GM18858 (cell line): ENCODE data around the gene RERE.
"Not testable (repeated sequence)": the region's sequence is repeated elsewhere in the genome, so short reads cannot be mapped to it uniquely, and the experiment has no call there.

Experiments
- ATAC-seq: cut with Tn5 transposase; IDR thresholded peaks from one replicate; pipeline ENCODE4 v1.9.1; 2021; ENCODE audit not compliant: unreplicated experiment

RERE gene

DNA sequence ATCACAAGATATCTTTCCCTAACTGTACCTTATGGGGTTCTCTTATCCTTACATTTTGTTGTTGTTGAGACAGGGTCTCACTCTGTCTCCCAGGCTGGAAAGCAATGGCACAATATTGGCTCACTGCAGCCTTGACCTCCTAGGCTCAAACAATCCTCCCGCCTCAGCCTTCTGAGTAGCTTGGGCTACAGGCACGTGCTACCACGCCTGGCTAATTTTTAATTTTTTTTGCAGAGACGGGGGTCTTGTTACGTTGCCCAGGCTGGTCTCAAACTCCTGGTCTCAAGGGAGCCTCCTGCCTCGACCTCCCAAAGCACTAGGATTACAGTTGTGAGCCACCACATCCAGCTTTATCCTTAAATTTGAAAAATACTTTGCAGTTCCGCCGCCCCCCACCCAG is 10.4 kb downstream of the RERE start:
- no peak for ATAC-seq

DNA sequence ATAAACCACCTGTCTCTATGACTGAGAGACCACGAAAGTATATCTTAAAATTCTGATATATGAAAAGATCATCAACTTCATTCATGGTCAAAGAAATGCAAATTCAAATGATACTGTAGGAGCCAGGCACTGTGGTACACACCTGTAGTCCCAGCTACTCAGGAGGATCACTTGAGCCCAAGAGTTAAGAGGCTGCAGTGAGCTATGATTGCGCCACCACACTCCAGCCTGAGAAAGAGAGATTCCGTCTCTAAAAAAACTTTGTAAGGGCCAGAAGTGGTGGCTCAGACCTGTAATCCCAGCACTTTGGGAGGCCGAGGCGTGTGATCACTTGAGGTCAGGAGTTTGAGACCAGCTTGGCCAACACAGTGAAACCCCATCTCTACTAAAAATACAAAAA is 17.0 kb downstream of the RERE start:
- no peak for ATAC-seq

DNA sequence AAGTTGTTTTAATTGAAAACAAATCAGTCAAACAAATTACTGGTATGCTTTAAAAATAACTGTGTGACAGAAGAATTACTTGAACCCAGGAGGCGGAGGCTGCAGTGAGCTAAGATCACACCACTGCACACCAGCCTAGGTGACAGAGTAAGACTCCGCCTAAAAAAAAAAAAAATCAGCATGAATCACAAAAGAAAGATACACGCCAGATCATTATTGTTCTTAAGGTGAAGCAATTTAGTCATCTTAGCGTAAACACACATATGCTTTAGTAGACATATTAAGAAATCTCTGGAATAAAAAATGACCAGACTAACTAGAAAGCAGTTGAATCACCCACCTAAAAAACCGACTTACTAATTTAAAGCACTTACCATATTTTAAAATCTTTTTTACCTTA is 20.2 kb downstream of the RERE start:
- no peak for ATAC-seq

DNA sequence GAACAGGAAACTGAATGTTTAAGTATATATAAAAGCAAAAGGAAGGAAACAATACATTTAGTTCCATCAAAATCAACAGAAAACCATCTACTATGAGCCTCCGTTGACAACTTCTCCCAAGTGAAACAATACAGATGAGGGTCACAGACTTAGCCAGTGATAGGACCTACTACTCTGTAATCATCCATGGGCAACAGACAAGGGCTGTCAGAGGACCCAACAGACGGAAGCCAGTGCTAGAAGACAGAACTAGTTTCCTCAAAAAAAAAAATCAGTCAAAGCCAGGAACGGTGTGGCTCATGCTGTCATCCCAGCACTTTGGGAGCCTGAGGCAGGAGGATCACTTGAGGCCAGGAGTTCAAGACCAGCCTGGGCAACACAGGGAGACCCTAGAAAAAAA is 20.6 kb downstream of the RERE start:
- ATAC-seq, result no peak

DNA sequence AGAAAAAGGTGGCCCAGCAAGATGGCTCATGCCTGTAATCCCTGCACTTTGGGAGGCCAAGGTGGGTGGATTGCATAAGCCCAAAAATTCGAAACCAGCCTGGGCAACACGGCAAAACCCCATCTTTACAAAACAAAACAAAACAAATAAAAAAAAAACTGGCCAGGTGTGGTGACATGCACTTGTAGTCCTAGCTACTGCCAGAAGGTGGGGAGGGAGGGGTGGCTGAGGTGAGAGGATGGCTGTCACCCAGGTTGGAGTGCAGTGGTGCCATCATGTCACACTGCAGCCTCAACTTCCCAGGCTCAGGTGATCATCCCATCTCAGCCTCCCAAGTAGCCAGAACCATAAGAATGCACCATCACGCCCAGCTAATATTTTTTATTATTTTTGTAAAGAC is 22.8 kb downstream of the RERE start:
- no peak for ATAC-seq

DNA sequence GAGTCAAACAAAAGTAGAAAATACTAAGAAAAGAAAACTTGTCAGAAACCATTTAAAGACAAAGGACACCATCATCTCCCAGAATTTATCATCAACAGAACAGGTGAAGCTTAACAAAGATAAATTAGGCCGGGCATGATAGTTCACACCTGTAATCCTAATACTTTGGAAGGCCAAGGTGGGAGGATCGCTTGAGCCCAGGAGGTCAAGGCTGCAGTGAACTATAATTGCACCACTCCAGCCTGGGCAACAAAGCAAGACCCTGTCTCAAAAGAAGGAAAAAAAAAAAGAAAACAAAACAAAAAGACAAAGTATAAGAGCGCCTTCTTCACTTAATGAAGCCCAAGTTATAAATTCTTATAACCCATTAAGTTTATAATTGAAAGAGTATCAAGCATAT is 25.6 kb downstream of the RERE start:
- ATAC-seq, result no peak

DNA sequence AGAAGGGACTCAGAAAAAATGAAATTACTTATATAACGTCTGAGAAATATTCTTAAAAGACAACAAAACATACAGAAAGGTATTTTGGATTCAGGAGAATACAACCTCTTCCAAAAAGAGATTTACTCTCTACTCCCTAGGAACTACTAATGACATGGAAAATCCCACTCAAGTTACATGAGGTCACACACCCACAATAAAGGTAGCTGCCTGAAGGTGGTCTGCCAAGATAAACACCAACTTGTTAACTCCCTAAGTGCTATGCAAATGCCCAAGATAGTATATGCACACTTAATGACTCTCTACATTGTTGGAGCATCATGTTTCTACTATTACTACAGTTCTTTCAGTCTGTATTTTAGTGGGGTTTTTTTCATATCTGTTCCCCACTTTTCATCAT is 26.5 kb downstream of the RERE start:
- ATAC-seq, result no peak

DNA sequence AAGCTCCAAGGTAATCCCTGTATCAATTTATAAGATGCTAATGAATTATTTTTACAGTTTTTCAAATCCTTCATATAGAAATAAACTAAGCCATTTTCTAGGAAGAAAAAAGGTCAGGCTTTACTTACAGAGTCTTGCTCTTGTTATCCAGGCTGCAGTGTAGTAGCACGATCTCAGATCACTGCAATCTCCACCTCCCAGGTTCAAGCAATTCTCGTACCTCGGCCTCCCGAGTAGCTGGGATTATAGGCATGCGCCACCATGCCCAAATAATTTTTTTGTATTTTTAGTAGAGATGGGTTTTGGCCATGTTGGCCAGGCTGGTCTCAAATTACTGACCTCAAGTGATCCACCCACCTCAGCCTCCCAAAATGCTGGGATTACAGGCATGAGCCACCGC is 27.0 kb downstream of the RERE start:
- ATAC-seq, result no peak

DNA sequence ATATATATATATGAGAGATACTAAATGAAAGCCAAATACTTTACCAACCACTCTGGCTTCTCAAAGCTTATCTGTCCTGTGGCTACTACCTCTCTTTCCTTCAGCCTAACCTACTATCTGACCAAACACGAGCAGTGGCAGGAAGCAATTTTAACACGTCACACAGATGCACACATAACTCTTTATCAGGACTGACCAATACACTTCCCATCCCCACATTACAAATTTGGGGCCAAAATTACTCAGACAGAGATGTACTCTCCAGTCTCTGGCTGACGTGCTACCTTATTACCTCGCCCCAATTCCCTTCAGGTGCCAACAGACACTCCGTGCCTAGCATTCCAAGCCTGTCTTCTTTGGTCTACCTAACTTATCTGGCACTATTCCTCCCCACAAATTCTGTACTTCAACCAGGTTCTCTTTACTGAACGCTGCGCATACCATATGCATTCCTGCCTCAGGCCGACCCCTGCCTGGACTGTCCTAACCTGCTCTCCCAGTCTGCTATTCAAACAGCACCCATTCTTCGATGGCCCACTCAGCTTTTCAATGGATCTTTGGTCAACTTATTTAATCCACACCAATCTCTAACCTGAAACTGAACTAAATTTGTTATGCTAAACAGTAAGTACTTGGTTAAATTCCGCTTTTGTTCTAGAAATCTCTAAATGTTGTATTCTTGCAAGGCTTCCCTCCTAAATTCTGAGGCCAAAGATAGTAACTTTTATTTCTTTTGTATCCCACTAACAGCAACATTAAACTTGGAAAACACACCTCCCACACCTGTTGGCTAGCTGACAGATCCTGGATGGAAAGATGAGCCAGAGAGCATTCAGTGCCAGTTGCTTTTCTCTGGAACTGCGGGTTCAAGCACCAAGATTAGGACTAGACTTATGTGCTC is 27.9 kb downstream of the RERE start:
- no peak for ATAC-seq

DNA sequence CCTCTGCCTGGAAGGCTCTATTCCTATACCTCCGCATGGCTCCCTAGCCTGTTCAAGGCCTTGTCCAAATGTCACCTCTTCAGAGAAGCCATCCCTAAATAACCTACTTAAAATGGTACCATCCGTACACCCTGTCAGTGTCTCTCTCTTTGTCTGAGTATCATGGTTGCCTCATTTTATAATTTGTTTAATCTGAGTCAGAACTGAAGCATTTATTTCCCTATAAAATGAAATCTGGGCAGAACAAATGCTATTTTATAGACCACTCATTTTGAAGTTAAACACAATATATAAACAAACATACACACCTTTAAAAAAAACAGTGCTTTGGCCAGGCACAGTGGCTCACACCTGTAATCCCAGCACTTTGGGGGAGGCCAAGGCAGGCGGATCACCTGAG is 30.2 kb downstream of the RERE start:
- no peak for ATAC-seq

DNA sequence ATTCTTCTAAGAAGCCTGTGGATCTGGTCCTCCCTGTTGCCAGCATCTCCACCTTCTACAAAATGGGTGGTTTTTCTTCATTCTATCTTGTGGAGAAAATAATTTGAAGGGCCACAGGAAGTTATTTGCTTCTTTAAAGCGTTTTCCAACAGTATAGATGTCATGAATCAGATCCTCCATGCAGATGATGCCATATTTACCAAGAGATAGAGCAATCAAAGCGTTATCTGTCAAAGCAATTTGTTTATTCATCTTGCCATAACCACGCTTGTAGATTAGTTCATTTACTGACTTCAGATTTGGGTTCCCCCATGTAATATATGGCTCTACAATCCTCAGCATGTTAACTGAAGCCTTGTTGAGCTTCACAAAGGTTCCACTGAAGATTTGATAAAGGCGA is 31.2 kb downstream of the RERE start:
- not testable (repeated sequence) for ATAC-seq

DNA sequence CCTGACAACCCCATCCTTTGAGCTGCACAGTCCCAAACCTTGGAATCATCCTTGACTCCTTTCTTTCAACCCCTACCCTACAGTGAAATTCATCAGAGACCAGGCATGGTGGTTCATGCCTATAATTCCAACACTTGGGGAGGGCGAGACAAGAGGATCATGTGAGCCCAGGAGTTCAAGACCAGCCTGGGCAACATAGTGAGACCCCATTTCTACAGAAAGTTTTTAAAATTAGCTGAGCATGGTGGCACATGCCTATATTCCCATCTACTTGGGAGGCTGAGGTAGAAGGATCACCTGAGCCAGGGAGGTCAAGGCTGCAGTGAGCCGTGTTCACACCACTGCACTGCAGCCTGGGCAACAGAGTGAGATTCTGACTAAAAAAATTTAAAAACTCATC is 34.5 kb downstream of the RERE start:
- no peak for ATAC-seq

DNA sequence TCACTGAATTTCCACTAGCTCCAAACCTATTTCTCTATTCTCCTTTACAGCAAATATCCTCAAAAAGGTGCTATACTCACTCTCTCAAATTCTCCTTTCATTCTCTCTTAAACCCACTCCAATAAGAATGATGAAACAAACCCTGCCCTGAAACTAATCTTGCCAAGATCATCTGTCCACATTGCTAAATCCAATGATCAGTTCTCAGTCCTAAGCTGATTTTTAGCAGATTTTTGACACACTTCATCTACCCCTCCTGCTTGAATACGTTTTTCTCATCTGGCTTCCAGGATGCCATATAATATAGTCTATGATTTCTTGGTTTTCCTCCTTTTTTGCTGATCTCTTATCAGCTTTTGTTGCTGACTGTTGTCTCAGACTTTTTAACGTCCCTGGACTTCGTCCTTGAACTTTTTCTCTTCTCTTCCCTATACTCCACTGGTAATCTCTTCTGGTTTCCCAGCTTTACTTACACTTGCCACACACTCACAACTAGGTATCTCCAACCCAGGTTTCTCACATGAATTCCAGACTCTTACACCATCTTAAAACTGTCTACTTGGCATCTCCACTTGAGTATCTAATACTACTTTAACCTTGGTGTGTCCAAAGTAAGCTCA is 35.3 kb downstream of the RERE start:
- no peak for ATAC-seq

DNA sequence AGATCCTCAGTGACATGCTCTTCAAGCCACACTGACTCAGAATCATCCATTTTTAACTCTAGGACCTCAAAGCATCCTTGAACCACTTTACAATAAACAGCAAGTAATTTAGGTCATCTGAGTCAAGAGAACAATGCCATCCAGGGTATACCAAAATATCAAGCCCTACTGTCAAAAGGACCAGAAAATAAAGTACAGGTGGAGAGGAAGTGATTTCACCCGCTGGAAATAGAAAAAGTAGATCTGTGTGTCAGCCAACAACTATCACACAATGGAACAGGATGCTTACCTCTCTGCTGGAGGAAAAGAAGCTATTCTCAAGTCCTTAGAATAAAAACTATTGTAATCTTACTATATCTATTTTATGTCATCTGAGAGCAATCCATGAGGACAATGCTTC is 37.0 kb downstream of the RERE start:
- no peak for ATAC-seq

DNA sequence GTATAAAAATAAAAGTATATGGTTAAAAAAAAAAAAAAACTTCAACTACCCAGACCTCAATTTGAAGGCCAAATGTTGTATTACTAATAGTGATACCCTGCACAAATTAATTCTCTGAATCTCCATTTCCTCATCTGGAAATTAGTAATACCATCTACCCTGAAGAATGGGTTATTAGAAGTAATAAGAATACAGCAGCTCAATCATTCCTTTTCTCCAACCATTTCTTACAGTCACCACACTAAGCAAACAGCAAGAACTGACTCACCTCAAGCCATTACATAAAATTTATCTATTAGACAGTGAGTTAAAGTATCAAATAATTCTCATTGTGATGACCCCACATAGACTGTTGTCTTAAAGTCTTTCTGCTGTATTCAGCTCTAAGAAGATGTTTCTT is 39.6 kb downstream of the RERE start:
- ATAC-seq, result no peak

DNA sequence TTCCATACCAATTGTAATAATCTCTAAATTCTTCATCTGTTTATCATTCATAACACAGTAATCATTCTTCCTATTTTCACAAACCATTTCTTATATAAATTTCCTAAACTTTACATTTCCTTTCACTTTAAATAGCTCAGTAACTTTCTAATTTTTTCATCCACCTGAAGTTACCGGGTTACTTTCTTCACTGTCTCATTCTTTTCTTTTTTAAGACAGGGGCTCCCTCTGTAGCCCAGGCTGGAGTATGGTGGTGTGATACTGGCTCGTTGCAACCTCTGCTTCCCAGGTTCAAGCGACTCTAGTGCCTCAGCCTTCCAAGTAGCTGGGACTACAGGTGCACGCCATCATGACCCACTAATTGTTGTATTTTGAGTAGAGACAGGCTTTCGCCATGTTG is 41.3 kb downstream of the RERE start:
- ATAC-seq, result no peak

DNA sequence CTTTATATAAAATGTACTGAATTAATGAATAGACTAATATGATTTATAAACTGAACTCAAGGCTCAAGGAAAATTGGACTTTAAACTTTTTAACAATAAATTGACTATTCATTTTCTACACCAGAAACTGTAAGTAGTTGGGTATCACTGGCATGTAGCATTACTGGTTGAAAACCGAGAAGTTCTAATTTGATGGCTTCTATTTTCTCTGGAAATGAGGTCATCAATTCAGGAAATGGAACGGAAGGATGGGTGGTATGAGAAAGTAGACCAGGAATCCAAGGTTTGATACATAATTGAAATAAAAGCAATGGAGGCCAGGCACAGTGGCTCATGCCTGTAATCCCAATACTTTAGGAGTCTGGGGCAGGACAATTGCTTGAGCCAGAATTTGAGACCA is 50.4 kb downstream of the RERE start:
- no peak for ATAC-seq

DNA sequence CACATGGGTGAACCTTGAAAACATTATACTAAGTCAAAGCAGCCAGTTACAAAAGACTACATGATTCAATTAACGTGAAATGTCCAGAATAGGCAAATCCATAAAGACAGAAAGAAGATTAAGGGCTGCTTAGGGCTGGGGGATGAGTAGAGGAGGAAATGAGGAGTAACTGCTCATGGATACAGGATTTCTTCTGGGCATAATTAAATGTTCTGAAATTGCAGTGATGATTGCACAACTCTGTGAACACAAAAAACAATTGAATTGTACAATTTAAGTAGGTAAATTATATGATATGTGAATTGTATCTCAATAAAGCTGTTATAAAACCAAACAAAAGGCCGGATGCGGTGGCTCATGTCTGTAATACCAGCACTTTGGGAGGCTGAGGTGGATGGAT is 52.2 kb downstream of the RERE start:
- no peak for ATAC-seq

DNA sequence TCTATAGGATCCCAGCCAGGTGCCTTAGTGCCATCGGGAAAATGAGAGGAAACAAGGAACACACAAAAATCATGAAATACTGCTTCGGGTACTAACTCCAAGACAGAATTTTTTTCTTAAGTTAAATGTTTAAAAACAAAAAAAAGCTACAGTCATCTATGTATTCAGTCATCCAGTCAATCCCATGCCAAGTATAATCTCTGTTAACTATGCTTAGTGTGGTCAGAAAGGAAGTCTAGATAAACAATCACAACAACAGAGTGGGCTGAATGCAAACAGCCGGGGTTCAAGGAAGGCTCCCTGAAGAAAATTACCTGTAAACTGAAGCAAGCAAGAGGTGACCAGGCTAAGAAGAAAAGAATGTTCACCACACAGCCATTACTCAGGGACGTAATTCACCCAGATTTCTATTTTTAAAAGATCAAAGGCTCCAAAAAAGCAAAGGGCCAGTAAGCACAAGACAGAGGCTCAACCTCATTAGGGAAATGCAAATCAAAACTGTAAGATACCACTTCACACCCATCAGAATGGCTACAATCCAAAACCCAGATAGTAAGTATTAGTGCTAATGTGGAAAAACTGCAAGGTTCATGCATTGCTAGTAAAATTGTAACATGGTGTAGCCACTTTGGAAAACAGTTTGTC is 53.0 kb downstream of the RERE start:
- no peak for ATAC-seq

DNA sequence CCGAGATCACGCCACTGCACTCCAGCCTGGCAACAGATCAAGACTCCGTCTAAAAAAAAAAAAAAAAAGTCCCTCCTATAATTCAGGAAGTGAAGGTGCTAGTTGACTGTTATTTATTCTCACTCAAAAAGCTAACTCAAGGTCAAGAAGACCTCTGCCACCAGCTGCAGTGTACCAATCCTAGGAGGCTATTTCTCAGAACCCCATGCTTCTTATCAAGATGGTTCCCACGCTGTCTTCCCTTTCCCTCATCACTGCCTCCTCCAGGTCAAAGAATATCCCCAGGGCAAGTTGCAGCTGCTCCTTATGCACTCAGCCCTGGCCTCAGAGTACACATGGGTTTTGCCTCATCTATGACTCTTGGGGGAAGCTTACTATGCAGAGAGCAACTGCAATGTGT is 53.6 kb downstream of the RERE start:
- no peak for ATAC-seq

DNA sequence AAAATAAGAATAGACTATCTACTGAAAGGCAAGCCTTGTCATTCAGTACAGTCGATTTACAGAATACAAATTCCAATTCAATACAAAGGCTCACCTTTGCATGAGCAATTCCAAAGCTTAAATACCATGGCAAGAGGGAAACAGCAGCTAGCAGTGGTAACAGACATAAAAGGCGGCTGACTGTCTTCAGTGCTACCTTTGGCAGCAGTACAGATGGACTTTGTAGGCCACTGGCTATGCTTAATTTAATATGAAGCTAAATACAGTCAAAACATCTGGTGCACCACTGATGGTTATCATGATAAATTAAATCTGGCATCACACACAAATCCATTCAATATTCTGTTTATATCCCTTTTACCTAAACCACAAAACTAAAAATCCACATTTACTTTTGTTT is 62.4 kb downstream of the RERE start:
- ATAC-seq, result no peak

DNA sequence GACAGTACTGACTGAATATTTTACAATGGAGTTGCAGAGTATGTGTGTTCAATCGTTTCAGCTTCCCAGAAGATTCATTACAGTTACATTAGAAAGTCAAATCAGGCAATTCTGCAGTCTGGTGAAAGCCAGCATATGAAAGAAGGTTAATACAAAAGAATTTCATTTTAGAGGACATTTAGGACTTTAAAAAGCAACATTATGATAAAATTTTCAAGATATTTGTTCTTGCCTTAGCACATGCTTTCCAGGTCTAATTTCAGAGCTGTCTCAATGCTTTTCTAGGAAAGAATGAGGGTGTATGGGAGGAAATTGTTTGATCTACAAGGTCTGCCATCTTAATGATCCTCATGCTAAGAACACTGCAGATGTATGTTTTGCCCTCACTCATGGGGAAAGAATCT is 63.2 kb downstream of the RERE start:
- ATAC-seq, result no peak
